Thymus (tissue), 11 donors: ENCODE measurements around the gene PIEZO2. TPM values are rescaled to one million over a fixed set of nuclear protein-coding genes. Genes with fewer than 3 reads are reported as not detected.

Experiments
- DNase-seq, 9 donors: peaks; one replicate each; pipeline ENCODE4 v3.0.0-alpha.2; 2013; ENCODE audit warnings: low spot score in 9 of 9, low read depth in 6 of 9, missing footprints in 1 of 9
- H3K27ac ChIP-seq, 2 donors: one replicate each; pipeline ENCODE4 v1.5.1; 2013; ENCODE audit warnings: control low read depth in 1 of 2, low read depth in 1 of 2, low read length in 1 of 2, mild to moderate bottlenecking in 1 of 2, moderate library complexity in 1 of 2
- H3K27me3 ChIP-seq, 2 donors: one replicate each; pipeline ENCODE4 v1.5.1; 2013; ENCODE audit warnings: low read length in 1 of 2; ENCODE audit not compliant: control insufficient read depth in 2 of 2, insufficient read depth in 1 of 2
- H3K36me3 ChIP-seq, 2 donors: one replicate each; pipeline ENCODE4 v1.5.1; 2013; ENCODE audit warnings: low read length in 1 of 2, mild to moderate bottlenecking in 1 of 2, moderate library complexity in 1 of 2; ENCODE audit not compliant: control insufficient read depth in 2 of 2, insufficient read depth in 2 of 2
- H3K4me1 ChIP-seq, 2 donors: one replicate each; pipeline ENCODE4 v1.5.1; 2013; ENCODE audit warnings: low read length in 2 of 2; ENCODE audit not compliant: control insufficient read depth in 2 of 2, insufficient read depth in 2 of 2
- H3K4me3 ChIP-seq, 2 donors: one replicate each; pipeline ENCODE4 v1.5.1; 2013; ENCODE audit warnings: low read length in 2 of 2, control low read depth in 1 of 2, mild to moderate bottlenecking in 1 of 2
- H3K9me3 ChIP-seq, 2 donors: one replicate each; pipeline ENCODE4 v1.5.1; 2013; ENCODE audit warnings: low read length in 1 of 2, mild to moderate bottlenecking in 1 of 2; ENCODE audit not compliant: control insufficient read depth in 2 of 2, insufficient read depth in 1 of 2
- WGBS: extraction: QIAGEN DNeasy Blood & Tissue Kit; methylation state at CpG from one replicate; pipeline ENCODE4 v1.1.7; 2013; 5-methylcytosine and 5-hydroxymethylcytosine counted together
- polyA plus RNA-seq: library from polyadenylated mRNA; stranded (reverse); fragments of 200-250 nt; gene quantifications from one replicate; pipeline ENCODE4 v1.2.3, GENCODE V29; 2013
- total RNA-seq: library from RNA; stranded (reverse); fragments of 120-200 nt; gene quantifications from one replicate; pipeline ENCODE4 v1.2.4, GENCODE V29; 2013
- donor health status: healthy.

PIEZO2 gene
- total and polyA plus RNA-seq, 2 donors, result 1.5 to 3.2 TPM

GRCh38 chr18:10745971-10746370 lies 403.4 kb downstream of the PIEZO2 start:
- Histone ChIP-seq H3K4me3 (no peak overlapping the region), H3K27me3 (no peaks in the 10 kb centered on the region), H3K36me3 (no peaks in the 10 kb centered on the region), H3K9me3 (no peaks in the 10 kb centered on the region), H3K27ac (no peak overlapping the region), H3K4me1 (no peaks in the 10 kb centered on the region)
- 94% methylated on average over 3 of the region's 3 CpGs for WGBS
- DNase-seq, result no peak

- H3K9me3 ChIP-seq, result no peaks in the 10 kb centered on the region
- H3K27ac ChIP-seq, result no peak overlapping the region
- 87% methylated on average over 8 of the region's 8 CpGs for WGBS
- no peaks in the 10 kb centered on the region for H3K4me1 ChIP-seq
- no peaks in the 10 kb centered on the region for H3K27me3 ChIP-seq
- DNase-seq, result no peak
- H3K36me3 ChIP-seq, result no peaks in the 10 kb centered on the region
- H3K4me3 ChIP-seq, result no peak overlapping the region
Observed at GRCh38 chr18:10745219-10745618, 404.1 kb downstream of the PIEZO2 start.

GRCh38 chr18:10743766-10744165 lies 405.6 kb downstream of the PIEZO2 start:
- H3K36me3 ChIP-seq, result no peaks in the 10 kb centered on the region
- WGBS, result 70% methylated on average over 5 of the region's 5 CpGs

GRCh38 chr18:10739152-10739551 lies 410.2 kb downstream of the PIEZO2 start:
- Histone ChIP-seq H3K36me3 (no peaks in the 10 kb centered on the region), H3K27ac (no peak overlapping the region), H3K4me3 (no peak overlapping the region), H3K9me3 (no peaks in the 10 kb centered on the region), H3K27me3 (no peaks in the 10 kb centered on the region), H3K4me1 (no peaks in the 10 kb centered on the region)
- WGBS, result 81% methylated on average over 3 of the region's 3 CpGs
- DNase-seq, result no peak

More at GRCh38 chr18:10743766-10744165, 405.6 kb downstream of the PIEZO2 start:
- no peak overlapping the region for H3K4me3 ChIP-seq
- no peak for DNase-seq
- H3K9me3 ChIP-seq, result no peaks in the 10 kb centered on the region
- H3K27me3 ChIP-seq, result no peaks in the 10 kb centered on the region
- no peak overlapping the region for H3K27ac ChIP-seq
- no peaks in the 10 kb centered on the region for H3K4me1 ChIP-seq

- WGBS, result 70% methylated on average over 3 of the region's 3 CpGs
- Histone ChIP-seq H3K27ac (no peak overlapping the region), H3K27me3 (no peaks in the 10 kb centered on the region), H3K4me3 (no peak overlapping the region), H3K36me3 (no peaks in the 10 kb centered on the region), H3K4me1 (no peaks in the 10 kb centered on the region), H3K9me3 (no peaks in the 10 kb centered on the region)
- DNase-seq, result no peak
Observed at GRCh38 chr18:10736984-10737383, 412.4 kb downstream of the PIEZO2 start.

- H3K36me3 ChIP-seq, result no peaks in the 10 kb centered on the region
Observed at GRCh38 chr18:10732990-10733389, 416.4 kb downstream of the PIEZO2 start.

GRCh38 chr18:10727477-10727876 lies 421.9 kb downstream of the PIEZO2 start:
- peak overlapping the region in 1 of 2 donors; percentile 31 for H3K27ac ChIP-seq
- no peaks in the 10 kb centered on the region for H3K36me3 ChIP-seq
- DNase-seq, result no peak
- WGBS, result 98% methylated on average over 3 of the region's 3 CpGs
- H3K4me3 ChIP-seq, result no peak overlapping the region
- peaks cover 0 to 12% of the 10 kb centered on the region in 2 donors for H3K27me3 ChIP-seq
- peaks cover 3 to 7% of the 10 kb centered on the region in 2 donors for H3K4me1 ChIP-seq
- no peaks in the 10 kb centered on the region for H3K9me3 ChIP-seq

More at GRCh38 chr18:10732990-10733389, 416.4 kb downstream of the PIEZO2 start:
- WGBS, result 73% methylated on average over 4 of the region's 4 CpGs
- DNase-seq, result no peak
- H3K27me3 ChIP-seq, result no peaks in the 10 kb centered on the region
- H3K4me1 ChIP-seq, result no peaks in the 10 kb centered on the region
- H3K9me3 ChIP-seq, result no peaks in the 10 kb centered on the region
- H3K4me3 ChIP-seq, result no peak overlapping the region
- no peak overlapping the region for H3K27ac ChIP-seq

- H3K4me3 ChIP-seq, result peak overlapping the region; percentile 30 to 33
- H3K27ac ChIP-seq, result peak overlapping the region in 1 of 2 donors; percentile 27
- DNase-seq, result peak in 4 of 9 donors; percentile 3 to 39 (median 20)
Observed at GRCh38 chr18:10726198-10727068, 422.9 kb downstream of the PIEZO2 start.

GRCh38 chr18:10724666-10725065 lies 424.7 kb downstream of the PIEZO2 start:
- H3K9me3 ChIP-seq, result no peaks in the 10 kb centered on the region
- no peak for DNase-seq
- WGBS, result 97% methylated on average over 18 of the region's 18 CpGs
- H3K27me3 ChIP-seq, result peaks cover 0 to 12% of the 10 kb centered on the region in 2 donors
- H3K4me1 ChIP-seq, result peaks cover 3 to 7% of the 10 kb centered on the region in 2 donors
- H3K27ac ChIP-seq, result no peak overlapping the region
- H3K4me3 ChIP-seq, result no peak overlapping the region
- H3K36me3 ChIP-seq, result no peaks in the 10 kb centered on the region

More at GRCh38 chr18:10726198-10727068, 422.9 kb downstream of the PIEZO2 start:
- Histone ChIP-seq H3K27me3 (peaks cover 0 to 12% of the 10 kb centered on the region in 2 donors), H3K4me1 (peaks cover 3 to 7% of the 10 kb centered on the region in 2 donors), H3K9me3 (no peaks in the 10 kb centered on the region), H3K36me3 (no peaks in the 10 kb centered on the region)
- 26% methylated on average over 67 of the region's 67 CpGs for WGBS
